Stimulated activated CD8-positive, alpha-beta memory T cell treated with anti-CD3 and anti-CD28 coated beads, Interleukin-7, amount 100 ng/mL, for 4 hours (primary cell): ENCODE data around the gene ENPEP.
"Not testable (repeated sequence)": the region's sequence is repeated elsewhere in the genome, so short reads cannot be mapped to it uniquely, and the experiment has no call there.

Experiments
- DNase-seq, 2 donors: peaks; one replicate each; pipeline ENCODE4 v3.0.0-alpha.2; 2020; ENCODE audit warnings: low read depth in 2 of 2

ENPEP gene, protein sequence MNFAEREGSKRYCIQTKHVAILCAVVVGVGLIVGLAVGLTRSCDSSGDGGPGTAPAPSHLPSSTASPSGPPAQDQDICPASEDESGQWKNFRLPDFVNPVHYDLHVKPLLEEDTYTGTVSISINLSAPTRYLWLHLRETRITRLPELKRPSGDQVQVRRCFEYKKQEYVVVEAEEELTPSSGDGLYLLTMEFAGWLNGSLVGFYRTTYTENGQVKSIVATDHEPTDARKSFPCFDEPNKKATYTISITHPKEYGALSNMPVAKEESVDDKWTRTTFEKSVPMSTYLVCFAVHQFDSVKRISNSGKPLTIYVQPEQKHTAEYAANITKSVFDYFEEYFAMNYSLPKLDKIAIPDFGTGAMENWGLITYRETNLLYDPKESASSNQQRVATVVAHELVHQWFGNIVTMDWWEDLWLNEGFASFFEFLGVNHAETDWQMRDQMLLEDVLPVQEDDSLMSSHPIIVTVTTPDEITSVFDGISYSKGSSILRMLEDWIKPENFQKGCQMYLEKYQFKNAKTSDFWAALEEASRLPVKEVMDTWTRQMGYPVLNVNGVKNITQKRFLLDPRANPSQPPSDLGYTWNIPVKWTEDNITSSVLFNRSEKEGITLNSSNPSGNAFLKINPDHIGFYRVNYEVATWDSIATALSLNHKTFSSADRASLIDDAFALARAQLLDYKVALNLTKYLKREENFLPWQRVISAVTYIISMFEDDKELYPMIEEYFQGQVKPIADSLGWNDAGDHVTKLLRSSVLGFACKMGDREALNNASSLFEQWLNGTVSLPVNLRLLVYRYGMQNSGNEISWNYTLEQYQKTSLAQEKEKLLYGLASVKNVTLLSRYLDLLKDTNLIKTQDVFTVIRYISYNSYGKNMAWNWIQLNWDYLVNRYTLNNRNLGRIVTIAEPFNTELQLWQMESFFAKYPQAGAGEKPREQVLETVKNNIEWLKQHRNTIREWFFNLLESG

DNA sequence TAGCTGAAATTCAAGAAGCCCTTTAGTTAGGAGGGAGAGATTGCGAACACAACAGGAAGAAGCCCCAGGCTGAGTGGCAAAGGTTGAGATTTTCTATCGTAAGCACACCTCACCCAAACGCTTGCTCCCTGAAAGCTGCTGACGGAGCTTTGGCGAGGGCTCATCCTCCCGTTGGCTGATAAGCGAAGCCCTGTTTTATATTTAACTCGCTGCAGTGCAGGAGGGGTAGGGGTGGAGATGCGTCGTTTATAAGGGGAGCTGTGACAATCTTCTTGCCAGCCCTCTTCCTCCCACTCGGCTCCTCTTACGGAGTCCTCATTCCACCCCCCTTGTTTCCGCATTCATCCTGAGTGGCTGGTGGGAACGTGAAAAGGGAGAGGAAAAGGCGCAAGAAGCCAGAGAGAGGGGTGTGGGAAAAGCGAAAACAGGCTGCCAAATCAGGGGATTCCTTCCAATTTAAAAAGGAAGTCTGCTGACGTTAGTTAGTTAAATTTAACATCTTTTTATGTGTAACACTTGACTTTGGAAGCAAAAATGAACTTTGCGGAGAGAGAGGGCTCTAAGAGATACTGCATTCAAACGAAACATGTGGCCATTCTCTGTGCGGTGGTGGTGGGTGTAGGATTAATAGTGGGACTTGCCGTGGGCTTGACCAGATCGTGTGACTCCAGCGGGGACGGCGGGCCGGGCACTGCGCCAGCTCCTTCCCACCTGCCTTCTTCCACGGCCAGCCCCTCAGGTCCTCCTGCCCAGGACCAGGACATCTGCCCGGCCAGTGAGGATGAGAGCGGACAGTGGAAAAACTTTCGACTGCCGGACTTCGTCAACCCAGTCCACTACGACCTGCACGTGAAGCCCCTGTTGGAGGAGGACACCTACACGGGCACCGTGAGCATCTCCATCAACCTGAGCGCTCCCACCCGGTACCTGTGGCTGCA is at the start of gene ENPEP:
TSS of gene ENPEP (plus strand) at position 275 of the 938 bp plus-strand sequence. CDS start at position 535, 260 bp downstream.
- DNase-seq, result no peak

DNA sequence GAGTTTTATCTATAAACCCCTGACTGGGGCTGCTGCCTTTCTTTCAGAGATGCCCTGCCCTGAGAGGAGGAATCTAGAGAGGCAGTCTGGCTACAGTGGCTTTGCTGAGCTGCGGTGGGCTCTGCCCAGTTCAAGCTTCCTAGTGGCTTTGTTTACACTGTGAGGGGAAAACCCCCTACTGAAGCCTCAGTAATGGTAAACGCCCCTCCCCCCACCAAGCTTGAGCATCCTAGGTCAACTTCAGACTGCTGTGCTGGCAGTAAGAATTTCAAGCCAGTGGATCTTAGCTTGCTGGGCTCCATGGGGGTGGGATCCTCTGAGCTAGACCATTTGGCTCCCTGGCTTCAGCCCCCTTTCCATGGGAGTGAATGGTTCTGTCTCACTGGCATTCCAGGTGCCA is 44.1 kb upstream of the ENPEP start:
- DNase-seq, result not testable (repeated sequence)

- DNase-seq, result not testable (repeated sequence)
These were observed 38.7 kb upstream of the ENPEP start for GRCh38 chr4:110437292-110437691.

DNA sequence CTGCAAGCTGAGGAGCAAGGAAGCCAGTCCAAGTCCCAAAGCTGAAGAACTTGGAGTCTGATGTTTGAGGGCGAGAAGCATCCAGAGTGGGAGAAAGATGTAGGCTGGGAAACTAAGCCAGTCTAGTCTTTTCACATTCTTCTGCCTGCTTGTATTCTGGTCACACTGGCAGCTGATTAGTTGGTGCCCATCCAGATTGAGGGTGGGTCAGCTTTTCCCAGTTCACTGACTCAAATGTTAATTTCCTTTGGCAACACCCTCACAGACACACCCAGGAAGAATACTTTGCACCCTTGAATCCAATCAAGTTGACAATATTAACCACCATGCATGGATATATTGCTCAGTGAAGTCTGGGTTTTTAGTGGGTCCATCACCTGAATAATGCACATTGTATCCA is 36.7 kb upstream of the ENPEP start:
- DNase-seq, result not testable (repeated sequence)

DNA sequence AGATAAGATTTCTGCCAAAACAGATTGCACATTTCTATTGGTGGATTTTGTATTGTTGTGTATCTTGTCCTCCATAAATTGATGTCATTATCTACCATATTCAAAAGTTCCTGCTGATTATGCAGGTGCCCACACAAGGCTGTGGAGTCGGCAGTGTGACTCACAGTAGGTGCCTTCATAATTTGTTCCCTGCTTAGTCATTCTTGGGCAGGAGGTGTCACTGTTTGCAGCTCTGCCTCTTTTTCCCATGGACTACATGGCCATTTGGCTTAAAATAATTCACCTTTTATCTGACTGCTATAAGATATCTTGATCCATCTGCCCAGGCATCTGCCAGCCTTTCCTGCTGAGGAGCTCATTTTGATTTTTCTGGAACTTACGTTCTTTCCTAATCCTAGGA is 33.6 kb upstream of the ENPEP start:
- DNase-seq, result no peak

DNA sequence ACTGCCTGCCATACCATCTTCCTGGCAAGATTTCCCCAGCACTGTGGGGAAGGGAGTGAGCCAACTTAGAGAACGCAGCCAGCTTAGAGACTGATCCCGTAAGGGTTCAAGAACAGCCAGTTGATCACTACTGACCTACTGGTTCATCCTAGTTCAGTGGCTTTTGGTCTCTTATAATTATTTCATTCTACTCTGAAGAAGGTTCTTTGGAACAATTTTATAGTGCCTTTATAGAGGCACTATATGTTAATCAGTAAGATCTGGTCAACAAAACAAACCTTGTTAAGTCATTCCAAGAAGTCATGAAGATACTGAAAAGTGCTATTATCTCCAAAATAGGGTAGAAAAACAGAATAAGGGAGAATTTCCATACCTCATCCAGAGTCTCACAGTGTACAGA is 33.2 kb upstream of the ENPEP start:
- no peak for DNase-seq

DNA sequence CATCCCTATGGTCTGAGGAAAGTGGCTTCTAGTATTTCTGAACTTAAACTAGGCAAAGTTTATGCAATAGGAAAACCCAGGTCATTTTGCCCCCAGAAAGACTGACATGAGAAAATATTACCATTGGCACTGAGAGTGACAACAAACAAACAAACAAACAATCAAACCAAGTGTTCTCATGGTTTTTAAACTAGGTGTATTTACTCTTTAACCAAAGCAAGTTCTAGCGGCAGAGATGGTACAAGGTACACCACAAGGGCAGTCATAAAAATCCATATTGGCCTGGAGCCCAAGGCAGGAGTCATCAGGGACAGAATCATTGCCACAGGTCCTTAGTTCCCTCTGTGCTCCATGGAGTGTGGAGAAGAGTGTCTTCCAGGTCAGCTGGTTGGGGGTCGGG is 26.0 kb upstream of the ENPEP start:
- no peak for DNase-seq

DNA sequence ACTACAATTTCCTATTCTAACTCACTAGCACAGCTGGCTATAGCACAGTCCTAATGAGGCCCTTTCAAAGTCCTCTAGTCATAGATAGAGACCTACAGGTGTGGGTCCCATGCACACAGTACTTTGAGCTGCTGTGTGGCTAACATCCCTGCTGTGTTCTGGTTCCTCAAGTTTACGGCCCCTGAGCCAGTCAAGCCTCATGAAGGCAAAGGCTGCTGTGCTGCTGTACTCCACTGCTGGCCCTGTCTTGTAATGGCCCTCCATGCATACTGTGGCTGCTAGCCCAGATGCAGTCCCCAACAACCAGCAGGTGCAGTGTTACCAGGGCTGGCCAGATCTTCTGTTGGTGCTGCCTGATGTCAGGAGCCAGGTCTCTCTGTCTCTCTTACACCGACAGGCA is 23.4 kb upstream of the ENPEP start:
- DNase-seq, result no peak

DNA sequence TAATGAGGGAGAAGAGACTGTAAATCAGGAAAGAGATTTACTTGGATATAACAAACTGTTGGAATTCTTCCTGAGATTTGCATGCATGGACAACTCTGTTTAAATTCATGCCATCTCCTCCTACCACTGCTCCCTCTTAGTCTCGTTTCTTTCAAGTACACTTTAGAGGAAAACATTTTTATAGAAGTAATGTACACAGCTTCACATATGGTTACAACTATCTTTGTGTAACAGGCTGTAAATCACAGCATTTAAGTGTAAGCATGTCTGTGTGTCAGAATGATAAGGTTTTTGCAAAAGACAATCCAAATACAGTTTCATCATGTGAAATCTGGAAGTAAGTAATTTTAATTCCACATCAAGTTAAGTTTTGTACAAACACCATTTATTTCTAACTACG is 21.5 kb upstream of the ENPEP start:
- DNase-seq, result no peak

GRCh38 chr4:110458494-110459266 is 17.3 kb upstream of the ENPEP start:
- DNase-seq, result no peak

DNA sequence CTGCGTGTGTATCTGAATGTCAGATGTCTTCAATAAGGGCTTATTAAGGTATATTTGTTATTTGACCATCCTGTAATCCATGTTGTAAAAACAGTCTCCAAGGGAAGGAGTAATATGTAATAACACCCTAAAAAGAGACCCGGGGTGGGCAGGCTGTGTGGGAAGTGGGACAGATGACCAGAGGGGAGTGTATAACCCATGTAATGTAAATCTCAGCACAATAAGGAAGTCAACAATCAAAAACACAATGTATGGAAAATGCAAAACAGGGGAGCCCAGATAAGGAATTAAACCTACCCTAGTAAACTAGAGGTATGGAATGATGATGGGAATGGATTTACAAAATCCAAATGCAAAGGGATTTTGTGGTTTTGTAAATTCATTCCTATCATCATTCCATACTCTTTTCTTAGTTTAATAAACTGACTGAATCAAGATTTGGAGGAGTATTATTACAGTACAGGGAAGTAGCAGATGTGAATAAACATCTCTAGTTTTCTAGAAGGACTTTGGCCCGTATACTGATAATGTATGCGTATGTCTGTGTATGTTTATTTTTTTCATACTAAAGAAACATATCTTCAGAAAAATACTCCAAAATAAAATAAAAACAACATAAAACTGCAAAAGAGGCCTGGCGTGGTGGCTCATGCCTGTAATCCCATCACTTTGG is 15.7 kb upstream of the ENPEP start:
- DNase-seq, result no peak

- no peak for DNase-seq
These were observed 8.6 kb upstream of the ENPEP start for GRCh38 chr4:110467400-110467799.

- no peak for DNase-seq
These were observed 3.2 kb upstream of the ENPEP start for GRCh38 chr4:110472583-110473329.

- no peak for DNase-seq
These were observed 1.5 kb upstream of the ENPEP start for GRCh38 chr4:110474481-110474880.

GRCh38 chr4:110475080-110475479 is 875 bp upstream of the ENPEP start:
- not testable (repeated sequence) for DNase-seq

GRCh38 chr4:110477836-110478235 is 1.9 kb downstream of the ENPEP start:
- no peak for DNase-seq

DNA sequence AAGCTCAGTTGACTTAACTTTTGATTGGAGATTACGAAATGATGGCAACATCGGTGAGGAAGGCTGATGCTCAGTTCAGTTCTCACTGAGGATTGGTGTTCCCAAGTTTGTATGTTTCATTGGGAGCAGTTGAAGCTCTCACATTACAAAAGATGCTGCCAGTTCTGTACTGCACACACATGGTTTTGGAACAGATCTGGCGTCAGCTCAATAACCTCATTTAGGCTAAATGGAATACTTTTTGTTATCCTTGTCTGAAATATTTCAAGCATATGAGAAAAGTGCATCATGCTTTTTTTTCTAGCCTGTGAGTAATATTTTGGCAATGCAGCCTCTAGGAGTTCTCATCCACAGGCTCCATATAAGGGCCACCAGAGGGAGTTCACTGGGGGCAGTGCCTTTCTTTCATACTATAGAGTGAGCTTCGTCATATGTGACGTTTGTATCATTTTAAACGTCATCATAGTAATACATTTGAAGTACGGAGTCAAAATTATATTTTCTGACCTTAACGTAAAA is 4.1 kb downstream of the ENPEP start:
- DNase-seq, result no peak

DNA sequence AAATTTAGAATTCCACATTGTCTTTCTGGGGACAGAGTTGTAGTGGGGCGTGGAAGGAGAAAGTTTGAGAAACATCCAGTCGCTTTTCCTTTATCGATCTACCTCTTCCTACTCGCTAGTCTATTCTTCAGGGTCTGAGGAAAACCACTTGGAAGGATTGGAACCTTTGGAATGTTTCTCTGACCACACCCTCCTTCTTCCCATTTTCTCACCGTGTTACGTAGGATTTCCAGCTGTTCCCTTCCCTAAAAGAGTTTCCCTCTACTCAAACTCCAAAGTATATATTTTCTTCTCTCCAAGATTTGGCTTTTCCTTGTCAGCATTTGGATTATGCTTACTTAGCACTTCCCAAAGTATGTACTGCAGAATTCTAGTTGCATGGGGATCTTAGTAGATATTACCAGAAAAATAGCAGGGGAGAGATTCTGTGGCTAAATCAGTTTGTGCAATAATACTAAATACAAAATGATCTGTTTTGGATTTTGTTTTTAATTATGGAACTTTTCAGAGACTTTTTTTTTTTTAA is 4.9 kb downstream of the ENPEP start:
- no peak for DNase-seq

DNA sequence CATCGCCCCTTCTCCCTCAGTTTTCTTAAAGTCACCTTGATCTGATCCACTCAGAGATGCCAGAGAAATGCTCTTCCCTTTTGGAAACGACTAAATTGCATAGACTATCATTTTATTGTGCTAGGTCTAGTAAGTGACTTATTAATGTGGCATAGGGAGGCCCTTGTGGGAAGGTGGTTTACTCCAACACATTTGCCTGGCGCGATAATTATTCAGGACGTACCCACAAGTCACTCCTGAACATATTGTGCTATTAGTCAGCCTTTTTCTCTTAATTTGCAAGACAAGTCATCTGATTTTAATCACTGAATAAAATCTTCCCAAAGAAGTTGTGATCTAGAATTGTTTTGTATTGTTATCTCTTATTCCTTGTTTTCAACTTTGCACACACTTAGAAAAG is 7.6 kb downstream of the ENPEP start:
- DNase-seq, result no peak
